ENCODE data around the gene CMC1. TPM values are rescaled to one million over a fixed set of nuclear protein-coding genes. Genes with fewer than 3 reads are reported as not detected.

Gene CMC1
- total and polyA plus RNA-seq, 2 experiments from 2014 or later: 22.6 to 45.8 TPM

- Histone ChIP-seq H3K9me3 (ENCODE audit: low read depth) (no peaks in the 10 kb centered on the region), H3K4me3 (no peak overlapping the region), H3K4me2 (no peak overlapping the region), H4K20me1 (ENCODE audit: insufficient read depth, poor library complexity, severe bottlenecking) (no peaks in the 10 kb centered on the region), H3K79me2 (no peaks in the 10 kb centered on the region), H3K27me3 (no peaks in the 10 kb centered on the region), H3K27ac (no peak overlapping the region), H3K4me1 (ENCODE audit: insufficient read depth) (no peaks in the 10 kb centered on the region), H2AFZ (no peak overlapping the region), H3K36me3 (replicated peaks; ENCODE audit: insufficient read depth, low read depth) (no peaks in the 10 kb centered on the region), H3K9me2 (replicated peaks; ENCODE audit: insufficient read depth) (no peaks in the 10 kb centered on the region)
- WGBS (ENCODE audit: low lambda C conversion rate, missing lambda C conversion rate): 100% methylated on average over 1 of the region's 1 CpG
- DNase-seq (ENCODE audit: low spot score): no peak
- TF ChIP-seq, protein P1, sequence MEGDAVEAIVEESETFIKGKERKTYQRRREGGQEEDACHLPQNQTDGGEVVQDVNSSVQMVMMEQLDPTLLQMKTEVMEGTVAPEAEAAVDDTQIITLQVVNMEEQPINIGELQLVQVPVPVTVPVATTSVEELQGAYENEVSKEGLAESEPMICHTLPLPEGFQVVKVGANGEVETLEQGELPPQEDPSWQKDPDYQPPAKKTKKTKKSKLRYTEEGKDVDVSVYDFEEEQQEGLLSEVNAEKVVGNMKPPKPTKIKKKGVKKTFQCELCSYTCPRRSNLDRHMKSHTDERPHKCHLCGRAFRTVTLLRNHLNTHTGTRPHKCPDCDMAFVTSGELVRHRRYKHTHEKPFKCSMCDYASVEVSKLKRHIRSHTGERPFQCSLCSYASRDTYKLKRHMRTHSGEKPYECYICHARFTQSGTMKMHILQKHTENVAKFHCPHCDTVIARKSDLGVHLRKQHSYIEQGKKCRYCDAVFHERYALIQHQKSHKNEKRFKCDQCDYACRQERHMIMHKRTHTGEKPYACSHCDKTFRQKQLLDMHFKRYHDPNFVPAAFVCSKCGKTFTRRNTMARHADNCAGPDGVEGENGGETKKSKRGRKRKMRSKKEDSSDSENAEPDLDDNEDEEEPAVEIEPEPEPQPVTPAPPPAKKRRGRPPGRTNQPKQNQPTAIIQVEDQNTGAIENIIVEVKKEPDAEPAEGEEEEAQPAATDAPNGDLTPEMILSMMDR (IDR thresholded peaks at IDR 0.05; ENCODE audit: poor library complexity): no peak
- TF ChIP-seq EZH2 (IDR thresholded peaks at IDR 0.05; ENCODE audit: borderline replicate concordance) (no peak), EZH2phosphoT487 (IDR thresholded peaks at IDR 0.05; ENCODE audit: low read depth, severe bottlenecking, unreplicated experiment) (no peak)
Observed at GRCh38 chr3:28322464-28322863, 81.0 kb downstream of the CMC1 start.

DNA sequence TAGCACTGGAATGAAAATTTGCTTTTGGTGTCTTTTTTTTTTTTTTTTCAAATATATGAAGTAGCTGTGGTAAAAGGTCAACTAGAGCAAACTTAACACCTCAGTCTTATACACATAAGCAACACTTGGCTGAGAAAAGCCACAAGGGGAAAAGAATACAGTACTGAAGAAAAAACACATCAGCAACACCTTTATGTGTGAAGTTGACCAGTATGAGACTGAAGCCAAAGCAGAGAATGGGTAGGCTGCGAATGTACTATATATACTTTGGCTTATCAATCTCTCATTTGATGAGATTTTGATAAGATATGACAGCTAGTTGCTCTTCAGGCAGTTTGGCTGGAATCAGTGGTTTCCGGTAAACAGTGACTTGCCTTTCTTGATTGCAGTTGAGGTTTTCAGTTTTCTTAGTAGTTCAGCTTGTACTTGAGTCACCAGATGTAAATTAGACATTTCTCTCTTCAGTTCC lies 85.1 kb downstream of the CMC1 start:
- Histone ChIP-seq H3K27me3 (no peaks in the 10 kb centered on the region), H3K79me2 (no peaks in the 10 kb centered on the region), H2AFZ (no peak overlapping the region), H3K4me1 (ENCODE audit: insufficient read depth) (no peaks in the 10 kb centered on the region), H3K27ac (no peak overlapping the region), H3K9me3 (ENCODE audit: low read depth) (no peaks in the 10 kb centered on the region), H3K4me3 (no peak overlapping the region), H3K4me2 (no peak overlapping the region), H3K36me3 (replicated peaks; ENCODE audit: insufficient read depth, low read depth) (no peaks in the 10 kb centered on the region), H4K20me1 (ENCODE audit: insufficient read depth, poor library complexity, severe bottlenecking) (no peaks in the 10 kb centered on the region), H3K9me2 (replicated peaks; ENCODE audit: insufficient read depth) (no peaks in the 10 kb centered on the region)
- no peak for DNase-seq (ENCODE audit: low spot score)
- TF ChIP-seq EZH2phosphoT487 (IDR thresholded peaks at IDR 0.05; ENCODE audit: low read depth, severe bottlenecking, unreplicated experiment) (no peak), EZH2 (IDR thresholded peaks at IDR 0.05; ENCODE audit: borderline replicate concordance) (no peak)
- TF ChIP-seq, protein P1 (IDR thresholded peaks at IDR 0.05; ENCODE audit: poor library complexity): no peak
- WGBS (ENCODE audit: low lambda C conversion rate, missing lambda C conversion rate): 89% methylated on average over 2 of the region's 2 CpGs

DNA sequence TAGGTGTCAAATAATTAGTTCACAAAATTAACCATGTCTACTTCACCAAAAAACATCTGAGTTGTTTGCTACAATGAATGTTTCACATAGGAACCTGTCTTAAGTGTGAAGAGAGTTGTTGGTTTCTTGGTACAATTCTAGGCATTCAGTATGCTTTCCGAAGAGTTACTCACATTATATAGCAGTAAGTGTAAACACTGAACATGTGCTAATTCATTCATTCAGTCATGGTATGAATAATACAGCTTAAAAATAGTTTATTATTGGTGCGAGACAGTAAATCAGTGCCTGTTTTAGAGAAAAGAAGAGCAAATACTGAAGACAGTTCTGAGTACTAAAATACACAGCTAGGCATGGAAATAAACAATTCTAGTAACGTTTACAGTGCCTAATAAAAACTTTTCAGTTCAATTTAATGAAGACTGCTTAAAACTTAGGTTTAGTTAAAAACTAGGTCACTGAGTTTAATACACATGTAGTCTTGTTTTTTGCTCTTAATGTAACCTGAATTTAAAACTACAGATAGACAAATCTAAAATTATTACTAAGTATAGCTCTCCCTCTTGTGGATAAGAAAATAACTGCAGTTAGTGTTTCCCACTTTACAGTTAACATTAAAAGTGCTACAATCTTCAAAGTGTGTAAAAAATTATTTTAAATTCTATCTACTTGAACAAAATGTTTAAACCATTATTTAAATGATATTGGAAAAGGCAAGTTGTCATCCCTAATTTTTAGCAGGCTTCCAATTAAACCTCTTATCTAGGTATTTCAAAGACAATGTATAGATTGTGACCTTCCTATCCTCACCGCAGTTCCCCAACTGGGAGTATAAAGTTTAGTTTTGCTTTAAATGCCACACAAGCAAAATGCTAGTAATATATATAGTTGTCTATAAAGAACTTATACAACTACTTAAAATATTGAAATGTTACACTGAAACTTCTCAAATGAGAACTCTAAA lies 87.1 kb downstream of the CMC1 start:
- TF ChIP-seq, protein P1 (IDR thresholded peaks at IDR 0.05; ENCODE audit: poor library complexity): peak; percentile 80
- TF ChIP-seq EZH2 (IDR thresholded peaks at IDR 0.05; ENCODE audit: borderline replicate concordance) (no peak), EZH2phosphoT487 (IDR thresholded peaks at IDR 0.05; ENCODE audit: low read depth, severe bottlenecking, unreplicated experiment) (no peak)
- H3K27ac ChIP-seq: no peak overlapping the region
- no peaks in the 10 kb centered on the region for H3K9me2 ChIP-seq (replicated peaks; ENCODE audit: insufficient read depth)
- H3K79me2 ChIP-seq: no peaks in the 10 kb centered on the region
- no peak overlapping the region for H3K4me2 ChIP-seq
- H3K36me3 ChIP-seq (replicated peaks; ENCODE audit: insufficient read depth, low read depth): no peaks in the 10 kb centered on the region
- DNase-seq (ENCODE audit: low spot score): peak; percentile 44
- no peaks in the 10 kb centered on the region for H3K27me3 ChIP-seq
- H3K9me3 ChIP-seq (ENCODE audit: low read depth): no peaks in the 10 kb centered on the region
- H2AFZ ChIP-seq: no peak overlapping the region
- no peaks in the 10 kb centered on the region for H3K4me1 ChIP-seq (ENCODE audit: insufficient read depth)
- WGBS (ENCODE audit: low lambda C conversion rate, missing lambda C conversion rate): 84% methylated on average over 4 of the region's 4 CpGs
- no peak overlapping the region for H3K4me3 ChIP-seq
- H4K20me1 ChIP-seq (ENCODE audit: insufficient read depth, poor library complexity, severe bottlenecking): no peaks in the 10 kb centered on the region

All from hepatocyte (in vitro differentiated cells).